Aorta (tissue), 5 donors: ENCODE results near the gene DENND1B. TPM values are rescaled to one million over a fixed set of nuclear protein-coding genes. Genes with fewer than 3 reads are reported as not detected.

Experiments used
- ATAC-seq: fragments of 200-7000 bp; cut with Tn5 transposase; one replicate; pipeline ENCODE4 v1.9.1; 2022; ENCODE audit warnings: moderate library complexity; ENCODE audit not compliant: low FRiP score
- DNase-seq, 2 donors: peaks; one replicate each; pipeline ENCODE4 v3.0.0-alpha.2; 2020
- H3K27ac ChIP-seq, 2 donors: one replicate each; pipeline ENCODE4 v1.5.1; 2013; ENCODE audit warnings: low read length in 2 of 2, mild to moderate bottlenecking in 2 of 2, moderate library complexity in 2 of 2, control low read depth in 1 of 2, inconsistent platforms in 1 of 2, low read depth in 1 of 2
- H3K27me3 ChIP-seq, 2 donors: one replicate each; pipeline ENCODE4 v1.6.1; 2013; ENCODE audit warnings: control low read depth in 1 of 2, low read length in 1 of 2, mild to moderate bottlenecking in 1 of 2, moderate library complexity in 1 of 2; ENCODE audit not compliant: insufficient read depth in 2 of 2, control insufficient read depth in 1 of 2
- H3K36me3 ChIP-seq, 2 donors: one replicate each; pipeline ENCODE4 v1.6.1; 2013; ENCODE audit warnings: control low read depth in 1 of 2, low read length in 1 of 2, mild to moderate bottlenecking in 1 of 2; ENCODE audit not compliant: insufficient read depth in 2 of 2, control insufficient read depth in 1 of 2
- H3K4me1 ChIP-seq, 2 donors: one replicate each; pipeline ENCODE4 v1.6.1; 2013; ENCODE audit warnings: low read length in 2 of 2, control low read depth in 1 of 2, mild to moderate bottlenecking in 1 of 2, moderate library complexity in 1 of 2; ENCODE audit not compliant: insufficient read depth in 2 of 2, control insufficient read depth in 1 of 2
- H3K4me3 ChIP-seq, 2 donors: one replicate each; pipeline ENCODE4 v1.5.1; 2013; ENCODE audit warnings: low read length in 2 of 2, control low read depth in 1 of 2, mild to moderate bottlenecking in 1 of 2
- H3K9me3 ChIP-seq: one replicate; pipeline ENCODE4 v1.6.1; 2013; ENCODE audit warnings: mild to moderate bottlenecking, low read length; ENCODE audit not compliant: control insufficient read depth
- WGBS, 2 donors: extraction: QIAGEN DNeasy Blood & Tissue Kit; methylation state at CpG; one replicate each; pipeline ENCODE4 v1.1.7; 2013; 5-methylcytosine and 5-hydroxymethylcytosine counted together
- intact Hi-C, 2 donors: fragments of 100-400 bp; cut with DNase I; formaldehyde crosslinking; loops; one replicate each; pipeline versions ENCODE4 v1.14.2 to v1.15.0; 2022
- polyA plus RNA-seq, 2 donors: library from polyadenylated mRNA; stranded (reverse); fragments of 200-250 nt; gene quantifications; one replicate each; pipeline ENCODE4 v1.2.3, GENCODE V29; 2013
- total RNA-seq, 2 donors: library from RNA; stranded (reverse); fragmentation: NEBNext Ultra II Directional; extraction: Animal tissue kit (Norgen Biotek cat#: 25700); gene quantifications; one replicate each; pipeline ENCODE4 v1.2.1, GENCODE V29; 2021
- donor health status: healthy with polysubstance abuse.
- donor health status: Bipolar disorder and iron deficiency.
- donor health status: DM: no; HTN: no; CAD: no.
- donor health status: DM: no; HTN: no; CAD: no.
- donor health status: DM: yes; HTN: yes; CAD: no.

Gene DENND1B
- total and polyA plus RNA-seq, 4 donors: 1.5 to 20.5 (median 7.9) TPM

GRCh38 chr1:197544553-197544952 lies 230.7 kb downstream of the DENND1B start:
- no peaks in the 10 kb centered on the region for H3K36me3 ChIP-seq
- H3K4me1 ChIP-seq: peaks cover 0 to 1% of the 10 kb centered on the region in 2 donors
- intact Hi-C loops: no loop called here
- H3K4me3 ChIP-seq: no peak overlapping the region
- no peak for ATAC-seq
- no peak for DNase-seq
- WGBS, 2 donors: 95 to 96% methylated on average over 2 of the region's 2 CpGs
- H3K9me3 ChIP-seq: no peaks in the 10 kb centered on the region
- no peaks in the 10 kb centered on the region for H3K27me3 ChIP-seq
- no peak overlapping the region for H3K27ac ChIP-seq

GRCh38 chr1:197544130-197544529 lies 231.2 kb downstream of the DENND1B start:
- Histone ChIP-seq H3K9me3 (no peaks in the 10 kb centered on the region), H3K27ac (no peak overlapping the region), H3K27me3 (no peaks in the 10 kb centered on the region), H3K4me3 (no peak overlapping the region), H3K36me3 (no peaks in the 10 kb centered on the region), H3K4me1 (peaks cover 0 to 1% of the 10 kb centered on the region in 2 donors)
- intact Hi-C loops: no loop called here
- 82 to 88% methylated on average over 3 of the region's 3 CpGs for WGBS, 2 donors
- no peak for DNase-seq
- no peak for ATAC-seq

GRCh38 chr1:197541411-197541810 lies 233.9 kb downstream of the DENND1B start:
- intact Hi-C loops: no loop called here
- H3K4me1 ChIP-seq: no peaks in the 10 kb centered on the region
- no peak overlapping the region for H3K27ac ChIP-seq
- DNase-seq: no peak
- no peaks in the 10 kb centered on the region for H3K9me3 ChIP-seq
- no peaks in the 10 kb centered on the region for H3K27me3 ChIP-seq
- no peak overlapping the region for H3K4me3 ChIP-seq
- ATAC-seq: no peak
- H3K36me3 ChIP-seq: no peaks in the 10 kb centered on the region

GRCh38 chr1:197526736-197527371 lies 248.4 kb downstream of the DENND1B start:
- no peaks in the 10 kb centered on the region for H3K27me3 ChIP-seq
- H3K27ac ChIP-seq: no peak overlapping the region
- intact Hi-C loops: loop anchor here (10.0 kb wide), 3 partner anchors 132 to 938 kb away; partner anchors contain the start of gene C1orf53 (in 2 of the 2)
- ATAC-seq: no peak
- 61 to 64% methylated on average over 4 of the region's 4 CpGs for WGBS, 2 donors
- no peak overlapping the region for H3K4me3 ChIP-seq
- DNase-seq: no peak
- no peaks in the 10 kb centered on the region for H3K9me3 ChIP-seq
- H3K36me3 ChIP-seq: no peaks in the 10 kb centered on the region
- no peaks in the 10 kb centered on the region for H3K4me1 ChIP-seq

GRCh38 chr1:197521118-197521739 lies 254.1 kb downstream of the DENND1B start:
- no peak overlapping the region for H3K4me3 ChIP-seq
- intact Hi-C loops: loop anchor here (10.0 kb wide), 3 partner anchors 126 to 944 kb away; partner anchors contain the start of gene C1orf53 (in 2 of the 2)
- H3K4me1 ChIP-seq: no peaks in the 10 kb centered on the region
- no peaks in the 10 kb centered on the region for H3K36me3 ChIP-seq
- H3K27ac ChIP-seq: no peak overlapping the region
- DNase-seq: no peak
- H3K9me3 ChIP-seq: no peaks in the 10 kb centered on the region
- 62 to 64% methylated on average over 2 of the region's 2 CpGs for WGBS, 2 donors
- H3K27me3 ChIP-seq: no peaks in the 10 kb centered on the region
- no peak for ATAC-seq

GRCh38 chr1:197519741-197520334 lies 255.4 kb downstream of the DENND1B start:
- H3K27ac ChIP-seq: no peak overlapping the region
- DNase-seq (no peak), ATAC-seq (no peak)
- no peaks in the 10 kb centered on the region for H3K4me1 ChIP-seq
- H3K36me3 ChIP-seq: no peaks in the 10 kb centered on the region
- WGBS, 2 donors: 92 to 99% methylated on average over 1 of the region's 1 CpG
- H3K9me3 ChIP-seq: no peaks in the 10 kb centered on the region
- no peaks in the 10 kb centered on the region for H3K27me3 ChIP-seq
- no peak overlapping the region for H3K4me3 ChIP-seq
- intact Hi-C loops: loop anchor here (10.0 kb wide), 3 partner anchors 125 to 945 kb away; partner anchors contain the start of gene C1orf53 (in 2 of the 2)

- intact Hi-C loops: no loop called here
- H3K4me1 ChIP-seq: no peaks in the 10 kb centered on the region
- ATAC-seq (no peak), DNase-seq (no peak)
- WGBS, 2 donors: 82 to 84% methylated on average over 1 of the region's 1 CpG
- H3K9me3 ChIP-seq: no peaks in the 10 kb centered on the region
- no peak overlapping the region for H3K4me3 ChIP-seq
- H3K27ac ChIP-seq: no peak overlapping the region
- H3K27me3 ChIP-seq: no peaks in the 10 kb centered on the region
- peaks cover 0 to 2% of the 10 kb centered on the region in 2 donors for H3K36me3 ChIP-seq
These were observed 259.9 kb downstream of the DENND1B start for GRCh38 chr1:197515421-197515820.

- intact Hi-C loops: no loop called here
- 84 to 86% methylated on average over 4 of the region's 4 CpGs for WGBS, 2 donors
- Histone ChIP-seq H3K27ac (no peak overlapping the region), H3K4me3 (no peak overlapping the region), H3K9me3 (no peaks in the 10 kb centered on the region), H3K36me3 (peaks cover 0 to 4% of the 10 kb centered on the region in 2 donors), H3K27me3 (no peaks in the 10 kb centered on the region), H3K4me1 (no peaks in the 10 kb centered on the region)
- ATAC-seq (no peak), DNase-seq (no peak)
These were observed 264.4 kb downstream of the DENND1B start for GRCh38 chr1:197510691-197511378.
